ENCODE measurements around the gene XPNPEP1. TPM values are rescaled to one million over a fixed set of nuclear protein-coding genes. Genes with fewer than 3 reads are reported as not detected.

Gene XPNPEP1
- polyA plus RNA-seq, 1 donor, result 97.9 TPM

GRCh38 chr10:109953766-109954165 is 30.5 kb upstream of the XPNPEP1 start:
- no peak for DNase-seq

- no peak for DNase-seq
Measured at GRCh38 chr10:109952526-109952925, 29.2 kb upstream of the XPNPEP1 start.

GRCh38 chr10:109947111-109947920 is 24.0 kb upstream of the XPNPEP1 start:
- DNase-seq, result no peak

- DNase-seq, result no peak
Measured at GRCh38 chr10:109946680-109947079, 23.4 kb upstream of the XPNPEP1 start.

- DNase-seq, result no peak
Measured at GRCh38 chr10:109945473-109946177, 22.3 kb upstream of the XPNPEP1 start.

GRCh38 chr10:109944613-109945012 is 21.3 kb upstream of the XPNPEP1 start:
- no peak for DNase-seq

DNA sequence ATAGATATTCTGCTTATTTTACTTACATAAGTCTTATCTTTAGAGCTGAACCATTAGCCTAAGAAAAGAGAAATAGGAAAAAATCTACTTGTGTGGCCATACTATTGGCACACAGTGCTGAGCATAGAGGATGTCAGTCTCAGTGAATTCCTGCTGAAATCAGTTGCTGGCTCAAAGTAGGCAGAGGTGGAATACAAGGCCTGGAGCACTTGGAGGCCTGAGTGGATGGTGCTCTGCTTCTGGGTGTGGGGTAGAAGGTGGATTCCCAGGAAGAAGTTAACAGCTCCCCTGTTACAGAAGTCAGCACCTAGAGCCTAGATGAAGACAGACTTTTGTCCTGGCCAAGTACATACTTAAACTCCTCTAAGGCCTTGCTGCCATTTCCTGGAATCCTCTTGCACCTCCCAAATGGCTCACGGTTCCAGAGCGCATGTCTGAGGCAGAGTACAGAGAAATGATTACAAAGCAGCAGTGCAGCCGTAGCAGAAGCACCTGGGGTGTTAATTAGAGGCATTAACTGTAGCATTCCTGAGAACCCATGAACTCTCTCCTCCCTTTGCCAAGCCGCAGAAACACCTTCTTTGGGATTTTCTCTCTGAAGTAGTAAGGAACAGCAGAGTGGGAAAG is 18.0 kb upstream of the XPNPEP1 start:
- DNase-seq, result no peak

- DNase-seq, result no peak
Measured at GRCh38 chr10:109940553-109940952, 17.2 kb upstream of the XPNPEP1 start.

DNA sequence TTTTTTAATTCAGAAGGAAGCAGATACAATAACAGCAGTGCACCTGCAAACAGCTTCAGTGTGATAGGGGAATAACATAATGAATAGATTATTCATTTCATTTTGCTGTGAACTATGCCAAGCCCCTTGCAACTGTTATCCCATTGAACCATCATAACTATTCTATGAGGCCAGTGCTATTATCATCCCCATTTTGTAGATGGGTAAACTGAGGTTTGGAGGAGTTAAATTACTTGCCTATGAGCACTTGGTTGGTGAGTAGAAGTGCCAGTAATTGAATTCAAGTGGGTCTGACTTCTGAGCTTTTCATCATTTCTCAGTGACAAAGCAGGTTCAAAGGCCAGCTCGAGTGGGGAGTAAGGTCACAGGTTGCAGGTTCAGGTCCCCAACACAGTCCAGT is 16.8 kb upstream of the XPNPEP1 start:
- no peak for DNase-seq

GRCh38 chr10:109939315-109939961 is 16.1 kb upstream of the XPNPEP1 start:
- DNase-seq, result no peak

DNA sequence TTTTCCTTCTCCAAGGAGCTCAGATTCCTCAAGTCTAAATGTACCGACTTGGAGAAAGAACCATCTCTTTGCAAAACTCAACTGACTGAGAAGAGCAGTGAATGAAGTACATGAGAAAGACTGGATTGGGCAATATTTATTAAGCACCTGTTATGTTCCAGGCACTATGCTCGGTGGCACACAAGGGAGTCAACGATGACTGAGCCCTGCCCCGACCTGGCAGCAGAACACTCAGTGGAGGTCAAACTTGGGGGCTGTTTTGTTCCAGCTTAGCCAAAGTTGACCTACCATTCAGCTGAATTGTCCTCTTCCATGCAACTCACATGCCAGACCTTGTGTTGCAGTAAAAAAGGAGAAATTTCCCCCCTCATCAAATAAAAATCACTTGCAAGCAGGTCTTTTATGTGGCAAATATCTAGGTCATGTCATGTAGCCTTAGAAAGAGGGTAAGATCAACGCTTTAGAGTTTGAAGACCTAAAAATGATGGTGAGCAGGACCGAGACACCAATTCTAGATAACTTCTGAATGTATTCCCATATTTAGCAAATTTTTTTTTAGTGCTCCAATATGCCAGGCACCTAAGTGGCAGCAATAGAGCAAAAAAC is 14.3 kb upstream of the XPNPEP1 start:
- DNase-seq, result no peak

- DNase-seq, result no peak
Measured at GRCh38 chr10:109934958-109935793, 11.9 kb upstream of the XPNPEP1 start.

DNA sequence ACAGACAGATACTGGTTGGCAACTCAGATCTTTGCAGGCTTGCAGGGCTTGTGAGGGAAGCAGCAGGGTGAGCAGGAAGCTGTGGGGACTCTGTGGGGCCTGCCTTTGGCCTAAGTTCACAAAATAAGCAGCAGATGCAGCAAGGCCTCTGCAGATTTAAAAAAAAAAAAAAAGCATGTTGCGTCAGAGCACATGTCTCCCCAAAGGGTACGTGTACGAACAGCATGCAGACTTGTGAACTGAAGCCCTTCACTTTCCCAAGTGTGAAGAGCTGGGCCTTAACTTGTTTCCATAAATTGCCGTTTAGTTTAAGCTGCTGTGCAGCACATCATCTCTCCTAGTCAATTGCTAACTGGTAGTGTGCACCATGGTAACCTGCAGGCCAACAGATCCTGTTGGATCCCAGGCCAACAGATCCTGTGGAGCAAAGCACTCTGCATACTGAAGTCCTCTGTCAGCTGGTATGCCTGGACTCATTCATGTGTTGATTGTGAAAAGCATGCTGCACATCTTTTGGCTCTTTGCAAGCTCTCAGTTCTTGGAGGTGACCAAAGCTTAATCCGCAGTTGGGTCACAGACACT is 10.8 kb upstream of the XPNPEP1 start:
- DNase-seq, result no peak

DNA sequence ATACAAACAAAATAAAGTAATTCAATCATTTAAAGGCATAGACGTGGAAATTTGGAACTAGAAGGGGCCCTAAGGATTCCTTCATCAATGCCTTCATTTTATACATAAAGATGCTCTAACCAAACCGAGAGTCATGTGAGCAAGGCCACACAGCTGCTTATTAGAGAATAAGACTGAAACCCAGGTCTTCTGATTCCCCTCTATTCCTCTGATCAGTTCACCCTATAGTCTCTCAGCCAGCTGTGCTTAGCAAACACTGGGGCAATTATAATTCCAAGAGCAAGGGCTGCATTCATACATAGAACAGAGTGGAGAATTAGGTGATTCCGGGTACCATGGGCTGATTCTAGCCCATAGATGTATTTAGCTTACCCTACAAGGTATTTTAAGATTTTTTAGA is 9.7 kb upstream of the XPNPEP1 start:
- DNase-seq, result no peak

- no peak for DNase-seq
Measured at GRCh38 chr10:109932391-109932790, 9.1 kb upstream of the XPNPEP1 start.

DNA sequence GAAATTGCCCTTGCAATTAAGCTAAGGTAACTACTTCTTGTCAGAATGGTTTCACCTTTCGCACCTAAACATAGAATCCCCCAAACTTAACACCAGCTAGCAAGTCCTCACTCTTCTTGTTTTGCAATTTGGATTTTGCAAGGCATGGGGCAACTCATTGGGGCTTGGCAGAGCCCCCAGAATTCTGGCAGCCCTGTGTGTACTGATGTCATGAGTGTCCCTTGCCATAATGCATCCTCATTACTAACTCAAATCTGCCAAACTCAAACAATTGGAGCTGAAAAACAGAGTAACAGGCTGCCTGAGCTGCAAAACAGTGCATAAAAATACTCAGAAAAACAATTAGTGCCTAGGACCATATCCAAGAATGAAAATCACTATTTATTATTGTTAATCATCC is 7.9 kb upstream of the XPNPEP1 start:
- DNase-seq, result no peak

GRCh38 chr10:109929501-109930219 is 6.3 kb upstream of the XPNPEP1 start:
- no peak for DNase-seq

DNA sequence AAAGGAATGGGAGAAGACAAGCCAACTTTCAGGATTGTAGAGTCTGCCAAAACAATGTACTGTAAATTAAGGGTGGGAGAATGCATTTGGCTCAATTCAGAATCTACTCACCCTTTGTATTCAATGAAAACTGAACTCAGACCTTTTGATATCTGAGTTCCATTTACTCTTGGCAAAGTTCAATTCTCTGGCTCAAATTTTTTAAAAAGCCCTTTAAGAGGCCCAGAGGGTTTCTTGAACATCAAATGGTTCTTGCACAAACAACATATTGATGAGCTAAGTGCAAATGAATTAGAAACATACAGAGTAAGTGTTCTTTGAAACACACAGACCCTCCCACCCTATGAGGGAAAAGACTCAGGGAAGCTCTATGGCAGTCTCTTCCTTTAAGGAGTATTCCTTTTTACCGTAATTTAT is 5.2 kb upstream of the XPNPEP1 start:
- no peak for DNase-seq

GRCh38 chr10:109926825-109927224 is 3.5 kb upstream of the XPNPEP1 start:
- DNase-seq, result no peak

DNA sequence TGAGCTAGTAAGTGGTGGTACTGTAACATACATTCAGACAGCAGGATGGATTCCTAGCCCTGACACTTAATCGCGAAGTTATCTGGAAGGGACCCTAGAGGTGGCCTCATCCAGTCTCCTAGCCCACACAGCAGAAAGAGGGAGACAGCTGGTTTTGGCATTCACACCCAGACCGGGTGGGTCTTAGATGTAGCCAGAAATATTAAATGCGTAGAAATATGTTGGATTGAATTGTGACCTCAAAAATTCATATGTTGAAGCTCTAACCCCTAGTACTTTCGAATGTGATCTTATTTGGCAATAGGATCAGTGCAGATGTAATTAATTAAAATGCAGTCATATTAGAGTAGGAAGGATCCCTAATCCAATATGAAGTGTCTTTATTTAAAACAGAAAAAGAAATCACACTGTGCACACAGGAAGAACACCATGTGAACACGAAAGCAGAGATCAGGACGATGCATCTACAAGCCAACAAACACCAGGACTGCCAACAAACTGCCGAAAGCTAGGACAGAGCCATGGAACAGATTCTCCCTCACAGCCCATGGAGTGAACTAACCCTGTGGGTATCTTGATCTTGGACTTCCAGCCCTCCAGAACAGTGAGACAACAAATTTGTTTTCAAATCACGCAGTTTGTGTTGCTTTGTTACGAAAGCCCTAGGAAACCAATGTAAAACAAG is 2.9 kb upstream of the XPNPEP1 start:
- DNase-seq, result no peak
